Nucleus accumbens (tissue), 56 donors: ENCODE data around the gene KLK14.
A peak's percentile ranks its signal among the peaks of the same experiment; 100 is the strongest.

Experiments used
- DNase-seq, 56 donors: peaks; one replicate each; lab custom pipeline; 2025; lab: John Stamatoyannopoulos, UW

Gene KLK14

GRCh38 chr19:51082611-51083010, at the start of gene KLK14:
Gene KLK14 (minus strand): TSS chr19:51082887. CDS start chr19:51082614, 273 bp downstream.
- no peak for DNase-seq

- peak in 2 of 56 donors; percentile 10 to 19 for DNase-seq
Measured at GRCh38 chr19:51131780-51132680, 49.3 kb upstream of the KLK14 start.

- DNase-seq = no peak
Measured at GRCh38 chr19:51129716-51130115, 47.0 kb upstream of the KLK14 start.

GRCh38 chr19:51128227-51128626, 45.5 kb upstream of the KLK14 start:
- no peak for DNase-seq

GRCh38 chr19:51127755-51128154, 45.1 kb upstream of the KLK14 start:
- peak in 2 of 56 donors; percentile 4 to 22 for DNase-seq

GRCh38 chr19:51127032-51127431, 44.3 kb upstream of the KLK14 start:
- no peak for DNase-seq

- no peak for DNase-seq
Measured at GRCh38 chr19:51125421-51126075, 42.9 kb upstream of the KLK14 start.

GRCh38 chr19:51124729-51125128, 42.0 kb upstream of the KLK14 start, which contains the start of gene SIGLEC9:
Gene SIGLEC9 (plus strand): TSS chr19:51124906. CDS start chr19:51124975, 69 bp downstream.
- DNase-seq = peak in 12 of 56 donors; percentile 6 to 37 (median 19)

GRCh38 chr19:51124216-51124615, 41.5 kb upstream of the KLK14 start:
- DNase-seq = no peak

- DNase-seq = no peak
Measured at GRCh38 chr19:51123802-51124201, 41.1 kb upstream of the KLK14 start.

- DNase-seq = no peak
Measured at GRCh38 chr19:51123381-51123800, 40.7 kb upstream of the KLK14 start.

- DNase-seq = peak in 2 of 56 donors; percentile 11 to 19
Measured at GRCh38 chr19:51122112-51122981, 39.7 kb upstream of the KLK14 start.

- no peak for DNase-seq
Measured at GRCh38 chr19:51121257-51121656, 38.6 kb upstream of the KLK14 start.

GRCh38 chr19:51120160-51120559, 37.5 kb upstream of the KLK14 start:
- no peak for DNase-seq

GRCh38 chr19:51119611-51120010, 36.9 kb upstream of the KLK14 start:
- no peak for DNase-seq

- no peak for DNase-seq
Measured at GRCh38 chr19:51119101-51119500, 36.4 kb upstream of the KLK14 start.

- DNase-seq = no peak
Measured at GRCh38 chr19:51116736-51117286, 34.1 kb upstream of the KLK14 start.

GRCh38 chr19:51114087-51114729, 31.5 kb upstream of the KLK14 start:
- no peak for DNase-seq

- DNase-seq = no peak
Measured at GRCh38 chr19:51111606-51112005, 28.9 kb upstream of the KLK14 start.

GRCh38 chr19:51110666-51110971, 27.9 kb upstream of the KLK14 start:
- DNase-seq = no peak
